B cell (primary cell): Measurements from ENCODE around the gene CHCHD6. TPM values are rescaled to one million over a fixed set of nuclear protein-coding genes. Genes with fewer than 3 reads are reported as not detected.

Source experiments
- ATAC-seq: fragments of 200-7000 bp; cut with Tn5 transposase; one replicate; pipeline ENCODE4 v1.10.0; 2021; ENCODE audit warnings: low read depth, mild to moderate bottlenecking, moderate number of reproducible peaks, moderate library complexity
- CTCF ChIA-PET: fragments of 350-600 bp; sonication (Branson Sonifier 250); formaldehyde crosslinking; loops from one replicate; lab custom pipeline; 2021; ENCODE audit warnings: antibody characterized with exemption, inconsistent platforms; lab: Charles Lee
- POLR2A ChIA-PET: fragments of 350-600 bp; sonication (Branson Sonifier 250); formaldehyde crosslinking; loops from one replicate; lab custom pipeline; 2021; ENCODE audit warnings: antibody characterized with exemption; lab: Charles Lee
- DNase-seq: peaks from one replicate; pipeline ENCODE4 v3.0.0; 2013
- H2AFZ ChIP-seq: 2 replicates; pipeline ENCODE4 v1.6.1; 2012; ENCODE audit warnings: mild to moderate bottlenecking, low read depth, low read length; ENCODE audit not compliant: insufficient read depth, poor library complexity, severe bottlenecking
- H3K27ac ChIP-seq, 2 donors: 1 replicate in 1 of 2; 2 replicates in 1 of 2; pipeline ENCODE4 v1.5.1; 2012 to 2013; ENCODE audit warnings: low read length in 2 of 2, mild to moderate bottlenecking in 2 of 2, moderate library complexity in 1 of 2
- H3K27me3 ChIP-seq, 4 experiments: fragments of 200-600 bp in 1 of 4; sonication (generic) in 1 of 4; replicated peaks in 1 of 4; 1 replicate in 2 of 4; 2 replicates in 2 of 4; pipeline versions ENCODE4 v1.6.1 to v1.7.0; 2013 to 2016; ENCODE audit warnings: low read length in 3 of 4, mild to moderate bottlenecking in 2 of 4, mixed read lengths in 1 of 4, moderate library complexity in 1 of 4; ENCODE audit not compliant: insufficient read depth in 4 of 4, control insufficient read depth in 3 of 4; ENCODE audit errors: control extremely low read depth in 1 of 4
- H3K36me3 ChIP-seq, 2 experiments: replicated peaks in 1 of 2; 1 replicate in 1 of 2; 2 replicates in 1 of 2; pipeline versions ENCODE4 v1.6.1 to v1.7.1; 2013; ENCODE audit warnings: low read length in 1 of 2; ENCODE audit not compliant: insufficient read depth in 2 of 2, control insufficient read depth in 1 of 2; ENCODE audit errors: control extremely low read depth in 1 of 2, extremely low read depth in 1 of 2
- H3K4me1 ChIP-seq, 2 donors: fragments of 200-600 bp in 1 of 2; sonication (generic) in 1 of 2; 1 replicate in 1 of 2; 2 replicates in 1 of 2; pipeline versions ENCODE4 v1.5.1 to v1.6.1; 2013 to 2017; ENCODE audit warnings: low read length in 2 of 2; ENCODE audit not compliant: control insufficient read depth in 2 of 2, insufficient read depth in 2 of 2
- H3K4me2 ChIP-seq: replicated peaks from 2 replicates; pipeline ENCODE3; 2012; ENCODE audit warnings: mild to moderate bottlenecking, low read depth, low read length; ENCODE audit not compliant: poor library complexity, severe bottlenecking
- H3K4me3 ChIP-seq, 5 experiments: fragments of 200-600 bp in 1 of 5; sonication (generic) in 1 of 5; 1 replicate in 3 of 5; 2 replicates in 2 of 5; pipeline versions ENCODE4 v1.5.1 to v1.7.0; 2011 to 2016; ENCODE audit warnings: low read length in 4 of 5, mild to moderate bottlenecking in 4 of 5, low read depth in 2 of 5, control low read depth in 1 of 5, moderate library complexity in 1 of 5; ENCODE audit not compliant: insufficient read depth in 1 of 5; ENCODE audit errors: control extremely low read depth in 1 of 5, extremely low read depth in 1 of 5
- H3K79me2 ChIP-seq: fragments of 200-600 bp; sonication (generic); one replicate; pipeline ENCODE4 v1.6.0; 2016; ENCODE audit warnings: low read length; ENCODE audit not compliant: control insufficient read depth, insufficient read depth
- H3K9ac ChIP-seq: fragments of 200-600 bp; sonication (generic); 2 replicates; pipeline ENCODE4 v1.6.1; 2017; ENCODE audit warnings: mild to moderate bottlenecking, low read length, moderate library complexity
- H3K9me3 ChIP-seq, 3 donors: one replicate each; pipeline versions ENCODE4 v1.6.1 to v1.7.1; 2013; ENCODE audit warnings: low read length in 2 of 3; ENCODE audit not compliant: control insufficient read depth in 2 of 3, insufficient read depth in 1 of 3; ENCODE audit errors: control extremely low read depth in 1 of 3
- H4K20me1 ChIP-seq: 2 replicates; pipeline ENCODE4 v1.6.0; 2012; ENCODE audit warnings: mild to moderate bottlenecking, low read length; ENCODE audit not compliant: insufficient read depth, control insufficient read depth, poor library complexity, severe bottlenecking
- H3K27ac Mint-ChIP-seq: one replicate; pipeline ENCODE4 v1.8.0; 2021; ENCODE audit warnings: mixed read lengths
- H3K27me3 Mint-ChIP-seq: one replicate; pipeline ENCODE4 v1.8.0; 2021; ENCODE audit warnings: mixed read lengths
- H3K4me1 Mint-ChIP-seq: one replicate; pipeline ENCODE4 v1.8.0; 2021; ENCODE audit warnings: mixed read lengths
- H3K4me3 Mint-ChIP-seq: one replicate; pipeline ENCODE4 v1.8.0; 2021; ENCODE audit warnings: mixed read lengths
- H3K9me3 Mint-ChIP-seq: one replicate; pipeline ENCODE4 v1.8.0; 2022; ENCODE audit warnings: mixed read lengths; ENCODE audit not compliant: insufficient read depth
- CTCF ChIP-seq: fragments of 200-600 bp; IDR thresholded peaks from one replicate; pipeline ENCODE4 v1.8.0; 2022; ENCODE audit warnings: antibody characterized with exemption, mild to moderate bottlenecking
- EZH2 ChIP-seq: IDR thresholded peaks from 2 replicates; pipeline ENCODE4 v1.6.1; 2012; ENCODE audit warnings: borderline replicate concordance, low read depth, mild to moderate bottlenecking, moderate library complexity, low read length; ENCODE audit not compliant: insufficient read depth, poor library complexity, severe bottlenecking
- WGBS: methylation state at CpG from one replicate; pipeline ENCODE4 v1.1.5; 2013; ENCODE audit warnings: missing lambda C conversion rate; ENCODE audit not compliant: insufficient coverage; 5-methylcytosine and 5-hydroxymethylcytosine counted together
- intact Hi-C: fragments of 100-400 bp; cut with micrococcal nuclease; formaldehyde crosslinking; loops from one replicate; pipeline ENCODE4 v1.10.0; 2022
- polyA plus RNA-seq: library from polyadenylated mRNA; depleted of rRNA; stranded (reverse); fragments of >200 nt; gene quantifications from 2 replicates; pipeline ENCODE4 v1.2.3, GENCODE V29; 2012
- total RNA-seq, 2 donors: library from RNA; stranded (reverse); fragments of 120-200 nt in 1 of 2; gene quantifications; 1 replicate in 1 of 2; 2 replicates in 1 of 2; pipeline versions ENCODE4 v1.2.3 to v1.2.4, GENCODE V29; 2013 to 2022

CHCHD6 gene
- total and polyA plus RNA-seq, 2 donors (not counting 1 experiment from before 2014, with no cell fraction given), result 8.0 to 13.5 TPM

- ChIA-PET CTCF (no interaction called here), POLR2A (no interaction called here)
- no peaks in the 10 kb centered on the region for H3K4me1 ChIP-seq
- H3K9ac ChIP-seq, result no peak overlapping the region
- Mint-ChIP-seq H3K4me1 (no peaks in the 10 kb centered on the region), H3K27ac (no peak overlapping the region), H3K4me3 (no peak overlapping the region), H3K27me3 (peaks cover 56% of the 10 kb centered on the region), H3K9me3 (no peaks in the 10 kb centered on the region)
- no peak overlapping the region for H2AFZ ChIP-seq
- intact Hi-C loops, result no loop called here
- WGBS, result 100% methylated on average over 1 of the region's 4 CpGs
- no peak overlapping the region for H3K4me3 ChIP-seq
- no peak for DNase-seq
- H3K79me2 ChIP-seq, result no peaks in the 10 kb centered on the region
- no peak for TF ChIP-seq CTCF
- TF ChIP-seq EZH2, result no peak
- H3K27me3 ChIP-seq, result peaks cover 0 to 17% (median 8%) of the 10 kb centered on the region in 4 experiments
- peaks cover 0 to 2% (median 0%) of the 10 kb centered on the region in 3 donors for H3K9me3 ChIP-seq
- H3K27ac ChIP-seq, result no peak overlapping the region
- no peak overlapping the region for H3K4me2 ChIP-seq
- ATAC-seq, result no peak
- H4K20me1 ChIP-seq, result no peaks in the 10 kb centered on the region
- no peaks in the 10 kb centered on the region for H3K36me3 ChIP-seq
Observed at GRCh38 chr3:126691765-126692164, 12.3 kb upstream of the CHCHD6 start.

GRCh38 chr3:126692858-126693257 lies 11.2 kb upstream of the CHCHD6 start:
- H3K4me3 Mint-ChIP-seq, result no peak overlapping the region
- no peaks in the 10 kb centered on the region for H3K4me1 Mint-ChIP-seq
- H3K9me3 Mint-ChIP-seq, result no peaks in the 10 kb centered on the region
- H3K27ac Mint-ChIP-seq, result no peak overlapping the region
- Histone ChIP-seq H3K9me3 (peaks cover 0 to 2% (median 0%) of the 10 kb centered on the region in 3 donors), H3K9ac (no peak overlapping the region), H2AFZ (no peak overlapping the region), H3K4me2 (no peak overlapping the region), H3K79me2 (no peaks in the 10 kb centered on the region), H4K20me1 (no peaks in the 10 kb centered on the region), H3K4me3 (no peak overlapping the region), H3K27me3 (peaks cover 0 to 17% (median 8%) of the 10 kb centered on the region in 4 experiments), H3K27ac (no peak overlapping the region), H3K36me3 (no peaks in the 10 kb centered on the region), H3K4me1 (no peaks in the 10 kb centered on the region)
- DNase-seq (no peak), ATAC-seq (no peak)
- TF ChIP-seq CTCF (no peak), EZH2 (no peak)
- peaks cover 61% of the 10 kb centered on the region for H3K27me3 Mint-ChIP-seq
- CTCF ChIA-PET, result interaction anchor here (1.1 kb wide), 1 partner anchor 9 kb away, joined by 3 read pairs; no protein-coding TSS in a partner anchor
- intact Hi-C loops, result no loop called here
- WGBS, result 70% methylated on average over 2 of the region's 5 CpGs
- POLR2A ChIA-PET, result no interaction called here
